HEK293T (cell line): ENCODE data around the gene NFIA.

ENCODE experiments used
- CTCF ChIA-PET: fragments of 350-600 bp; formaldehyde crosslinking; extraction: SDS; loops from one replicate; lab custom pipeline; 2021; ENCODE audit warnings: antibody characterized with exemption, inconsistent platforms; lab: Yijun Ruan, JAX
- POLR2A ChIA-PET: fragments of 350-600 bp; formaldehyde crosslinking; extraction: SDS; loops from one replicate; lab custom pipeline; 2020; ENCODE audit warnings: antibody characterized with exemption, inconsistent platforms; lab: Yijun Ruan, JAX
- DNase-seq: peaks from one replicate; pipeline ENCODE4 v3.0.0; 2012; ENCODE audit warnings: mixed read lengths; ENCODE audit errors: extremely low spot score
- ARNT ChIP-seq: fragments of 450-650 bp; IDR thresholded peaks from 2 replicates; pipeline ENCODE4 v1.6.1; 2017; ENCODE audit warnings: mild to moderate bottlenecking
- BHLHE40 ChIP-seq: fragments of 450-650 bp; IDR thresholded peaks from 2 replicates; pipeline ENCODE4 v1.6.1; 2016; ENCODE audit warnings: mild to moderate bottlenecking, moderate library complexity, borderline replicate concordance
- CTBP1 ChIP-seq: fragments of 450-650 bp; IDR thresholded peaks from 2 replicates; pipeline ENCODE4 v1.6.1; 2016; ENCODE audit warnings: borderline replicate concordance
- ELF4 ChIP-seq: fragments of 450-650 bp; IDR thresholded peaks from 2 replicates; pipeline ENCODE4 v1.6.1; 2017; ENCODE audit warnings: antibody characterized with exemption
- FOXA1 ChIP-seq: fragments of 450-650 bp; IDR thresholded peaks from 2 replicates; pipeline ENCODE4 v1.6.1; 2016; ENCODE audit warnings: mild to moderate bottlenecking
- FOXK2 ChIP-seq: fragments of 450-650 bp; IDR thresholded peaks from 2 replicates; pipeline ENCODE4 v1.6.1; 2016; ENCODE audit warnings: mild to moderate bottlenecking
- FOXM1 ChIP-seq: fragments of 450-650 bp; IDR thresholded peaks from 2 replicates; pipeline ENCODE4 v1.6.1; 2017; ENCODE audit warnings: mild to moderate bottlenecking, borderline replicate concordance
- HDGF ChIP-seq: fragments of 450-650 bp; IDR thresholded peaks from 2 replicates; pipeline ENCODE4 v1.6.1; 2017; ENCODE audit warnings: antibody characterized with exemption, borderline replicate concordance
- L3MBTL2 ChIP-seq: fragments of 450-650 bp; conservative IDR thresholded peaks from 2 replicates; pipeline ENCODE4 v1.6.1; 2016; ENCODE audit warnings: mild to moderate bottlenecking
- LEF1 ChIP-seq: fragments of 450-650 bp; IDR thresholded peaks from 2 replicates; pipeline ENCODE4 v1.6.1; 2017; ENCODE audit warnings: mild to moderate bottlenecking, borderline replicate concordance
- NFRKB ChIP-seq: fragments of 450-650 bp; IDR thresholded peaks from 2 replicates; pipeline ENCODE4 v1.6.1; 2016; ENCODE audit warnings: mild to moderate bottlenecking, moderate library complexity
- SP1 ChIP-seq: fragments of 450-650 bp; IDR thresholded peaks from 2 replicates; pipeline ENCODE4 v1.6.1; 2017
- SUZ12 ChIP-seq: fragments of 450-650 bp; IDR thresholded peaks from 2 replicates; pipeline ENCODE4 v1.6.1; 2016; ENCODE audit warnings: mild to moderate bottlenecking
- TARDBP ChIP-seq: fragments of 450-650 bp; IDR thresholded peaks from 2 replicates; pipeline ENCODE4 v1.6.1; 2016
- ZNF384 ChIP-seq: fragments of 450-650 bp; IDR thresholded peaks from 2 replicates; pipeline ENCODE4 v1.6.1; 2016
- TF ChIP-seq, protein P1 (sequence below): fragments of 450-650 bp; IDR thresholded peaks from 2 replicates; pipeline ENCODE4 v1.6.1; 2016

NFIA gene

GRCh38 chr1:61202854-61203598 is 120.7 kb downstream of the NFIA start:
- CTCF ChIA-PET, result interaction anchor here (0.6 kb wide), 1 partner anchor 113 kb away, joined by 4 read pairs; no protein-coding TSS in a partner anchor
- TF ChIP-seq FOXK2 (no peak), FOXM1 (no peak), L3MBTL2 (no peak), LEF1 (no peak), ZNF384 (no peak), ARNT (no peak), SUZ12 (no peak), HDGF (no peak), ELF4 (no peak), CTBP1 (no peak), SP1 (no peak)
- DNase-seq, result no peak
- POLR2A ChIA-PET, result no interaction called here

DNA sequence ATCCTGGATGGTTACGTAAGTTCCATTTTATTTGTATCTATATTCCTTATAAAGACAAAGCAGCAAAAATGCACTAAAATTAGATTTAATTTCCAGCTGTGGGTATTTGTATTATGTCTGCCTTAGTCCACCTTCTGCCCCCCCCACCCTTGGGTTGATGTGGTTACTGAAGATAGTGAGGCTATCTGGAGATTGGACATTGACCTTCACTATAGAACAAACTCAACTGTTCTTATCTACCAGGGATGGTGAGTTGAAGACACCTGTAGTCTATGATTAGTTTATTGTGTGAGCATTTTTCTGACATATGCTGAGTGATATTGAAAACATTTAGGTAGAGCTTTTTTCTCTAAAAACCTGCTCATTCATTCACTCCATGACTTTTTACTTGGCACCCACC is 122.2 kb downstream of the NFIA start:
- TF ChIP-seq L3MBTL2, result no peak
- no peak for TF ChIP-seq NFRKB
- TF ChIP-seq FOXA1, result no peak
- TF ChIP-seq BHLHE40, result no peak
- TF ChIP-seq ZNF384, result no peak
- TF ChIP-seq HDGF, result no peak
- no peak for TF ChIP-seq ELF4
- no peak for TF ChIP-seq FOXM1
- no peak for TF ChIP-seq ARNT
- TF ChIP-seq LEF1, result no peak
- TF ChIP-seq SP1, result no peak
- TF ChIP-seq TARDBP, result no peak
- no peak for TF ChIP-seq FOXK2
- TF ChIP-seq SUZ12, result no peak
- TF ChIP-seq CTBP1, result no peak
- ChIA-PET CTCF (no interaction called here), POLR2A (no interaction called here)
- DNase-seq, result no peak

GRCh38 chr1:61207416-61207815 is 125.1 kb downstream of the NFIA start:
- POLR2A ChIA-PET, result no interaction called here
- TF ChIP-seq FOXM1 (no peak), ARNT (no peak), CTBP1 (no peak), NFRKB (no peak), SP1 (no peak), ZNF384 (no peak)
- CTCF ChIA-PET, result interaction anchor here (0.7 kb wide), 1 partner anchor 86 kb away, joined by 4 read pairs; no protein-coding TSS in a partner anchor
- no peak for DNase-seq

DNA sequence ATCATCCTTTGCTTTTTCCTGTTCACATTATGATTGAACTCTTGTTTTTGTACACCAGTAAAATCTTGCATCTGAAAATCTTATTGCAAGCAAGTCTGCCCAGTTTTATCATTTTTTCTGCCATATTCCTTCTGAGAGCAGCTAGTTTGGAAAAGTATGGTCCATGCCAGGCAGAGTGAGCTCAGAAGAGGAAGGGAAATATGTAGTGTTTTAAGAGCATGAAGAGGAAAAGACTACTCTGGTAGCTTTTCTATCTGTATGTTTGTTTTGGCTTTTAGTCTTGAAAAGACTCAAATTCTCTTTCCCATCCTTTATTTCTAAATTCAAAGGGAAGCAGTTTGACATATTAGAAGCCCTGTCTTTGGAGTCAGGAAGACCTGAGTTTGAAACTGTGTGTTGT is 125.8 kb downstream of the NFIA start:
- POLR2A ChIA-PET, result no interaction called here
- TF ChIP-seq, protein P1, sequence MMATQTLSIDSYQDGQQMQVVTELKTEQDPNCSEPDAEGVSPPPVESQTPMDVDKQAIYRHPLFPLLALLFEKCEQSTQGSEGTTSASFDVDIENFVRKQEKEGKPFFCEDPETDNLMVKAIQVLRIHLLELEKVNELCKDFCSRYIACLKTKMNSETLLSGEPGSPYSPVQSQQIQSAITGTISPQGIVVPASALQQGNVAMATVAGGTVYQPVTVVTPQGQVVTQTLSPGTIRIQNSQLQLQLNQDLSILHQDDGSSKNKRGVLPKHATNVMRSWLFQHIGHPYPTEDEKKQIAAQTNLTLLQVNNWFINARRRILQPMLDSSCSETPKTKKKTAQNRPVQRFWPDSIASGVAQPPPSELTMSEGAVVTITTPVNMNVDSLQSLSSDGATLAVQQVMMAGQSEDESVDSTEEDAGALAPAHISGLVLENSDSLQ, result no peak
- TF ChIP-seq ZNF384 (no peak), FOXA1 (no peak), LEF1 (no peak), SUZ12 (no peak), HDGF (no peak), SP1 (no peak), FOXK2 (no peak), ELF4 (no peak), NFRKB (no peak), CTBP1 (no peak), L3MBTL2 (no peak), ARNT (no peak), BHLHE40 (no peak)
- CTCF ChIA-PET, result interaction anchor here (0.6 to 0.7 kb wide), 2 partner anchors 129 to 145 kb away, joined by 3 to 7 read pairs; no protein-coding TSS in a partner anchor
- no peak for DNase-seq

DNA sequence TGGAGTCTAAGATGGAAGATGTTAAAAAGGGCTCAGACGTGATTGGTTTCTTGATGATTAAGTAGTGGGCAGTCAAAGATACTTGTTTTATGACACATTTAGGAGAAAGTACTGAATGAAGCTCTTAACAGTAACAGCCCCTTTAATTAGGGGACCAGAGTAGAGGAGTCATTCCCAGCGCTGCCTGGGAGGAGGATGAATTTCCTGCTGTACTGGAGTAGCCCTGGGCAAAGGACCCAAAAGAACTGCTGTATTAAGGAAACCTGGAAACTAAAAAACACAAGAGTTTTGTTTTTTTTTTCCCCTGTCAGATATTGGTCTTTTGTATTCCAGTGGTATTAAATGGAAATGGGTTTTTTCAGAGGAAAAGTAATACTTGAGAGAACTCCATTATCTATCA is 126.5 kb downstream of the NFIA start:
- ChIA-PET CTCF (interaction anchor here (0.5 to 0.6 kb wide), 2 partner anchors 48 to 146 kb away, joined by 3 read pairs; no protein-coding TSS in a partner anchor), POLR2A (no interaction called here)
- DNase-seq, result no peak
- TF ChIP-seq ELF4 (no peak), FOXA1 (no peak), FOXK2 (no peak), CTBP1 (no peak), L3MBTL2 (no peak), ZNF384 (no peak), NFRKB (no peak), HDGF (no peak), LEF1 (no peak), ARNT (no peak), SUZ12 (no peak)
- TF ChIP-seq, protein P1, result no peak

- no peak for DNase-seq
- POLR2A ChIA-PET, result no interaction called here
- CTCF ChIA-PET, result no interaction called here
- TF ChIP-seq LEF1 (no peak), SP1 (no peak), NFRKB (no peak), L3MBTL2 (no peak), HDGF (no peak), TARDBP (no peak), BHLHE40 (no peak), ARNT (no peak), FOXA1 (no peak), ELF4 (no peak), CTBP1 (no peak), FOXM1 (no peak), FOXK2 (no peak), ZNF384 (no peak), SUZ12 (no peak)
- TF ChIP-seq, protein P1, result no peak
These were observed 128.2 kb downstream of the NFIA start for GRCh38 chr1:61210435-61211154.
